ENCODE results near the gene OR10A3.

OR10A3 gene

DNA sequence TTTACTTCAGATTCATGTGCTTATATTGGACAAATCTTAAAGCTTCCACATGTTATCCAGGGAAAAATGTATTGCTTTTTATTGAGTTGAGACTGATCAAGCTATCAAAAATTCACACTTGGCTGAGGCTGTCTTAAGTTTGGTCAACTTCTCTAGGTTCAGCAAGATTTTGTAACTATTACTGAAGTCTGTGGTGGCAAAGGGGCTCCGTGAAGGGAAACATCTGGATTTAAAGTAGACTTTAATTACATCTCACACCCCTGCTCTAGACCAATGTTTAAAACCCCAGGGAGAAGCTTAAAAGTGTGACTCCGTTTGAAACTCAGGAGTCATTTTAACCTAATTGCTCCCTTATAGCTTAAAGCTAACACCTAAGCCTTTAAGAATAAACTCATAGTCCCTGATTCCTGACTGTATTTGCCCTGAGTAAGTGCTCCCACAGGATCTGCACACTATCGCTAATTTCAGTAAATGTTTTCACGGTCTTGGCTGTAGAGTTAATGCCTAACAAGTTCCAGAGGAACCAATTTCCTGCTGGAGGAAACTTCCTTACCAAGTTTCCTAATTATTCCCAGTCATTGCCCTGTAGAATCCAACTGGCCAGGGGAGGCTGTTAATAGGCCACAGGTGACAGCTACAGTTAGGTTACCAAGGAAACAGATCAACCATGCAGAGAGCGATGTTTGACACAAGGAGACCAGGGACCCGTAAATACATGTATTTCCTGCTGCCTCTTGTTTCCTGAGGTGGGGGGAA lies 50.9 kb downstream of the OR10A3 start:
- DNase-seq, result no peak

DNA sequence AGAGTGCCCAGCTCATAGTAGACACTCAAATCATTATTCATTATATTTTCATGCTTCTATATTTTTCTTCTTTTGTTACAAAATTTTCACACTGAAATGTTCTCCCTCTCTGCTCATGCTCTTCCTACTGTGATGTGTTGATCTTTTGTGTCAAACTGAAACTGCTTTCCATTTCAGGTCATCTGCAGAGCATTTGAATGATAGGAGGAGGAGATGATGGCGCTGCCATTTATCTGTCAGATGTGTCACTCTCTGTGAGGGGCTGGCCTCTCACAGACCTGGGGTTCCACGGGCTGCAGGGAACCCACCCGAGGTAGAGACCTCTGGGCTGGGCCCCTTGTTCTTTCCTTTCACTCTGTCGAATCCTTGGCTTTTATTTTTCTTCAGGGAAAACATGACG lies 51.5 kb downstream of the OR10A3 start:
- no peak for DNase-seq
